CD4-positive, alpha-beta T cell treated with Interleukin-4 for 4 hours (primary cell): ENCODE measurements around the gene PNPT1.
"Not testable (repeated sequence)": the region's sequence is repeated elsewhere in the genome, so short reads cannot be mapped to it uniquely, and the experiment has no call there.

ENCODE experiments used
- DNase-seq: peaks from one replicate; pipeline ENCODE4 v3.0.0-alpha.2; 2020

The PNPT1 gene

GRCh38 chr2:55653255-55653654, 40.4 kb downstream of the PNPT1 start:
- DNase-seq: no peak

- no peak for DNase-seq
Measured at GRCh38 chr2:55649211-55649610, 44.4 kb downstream of the PNPT1 start.

GRCh38 chr2:55636831-55637230, 56.8 kb downstream of the PNPT1 start:
- DNase-seq: no peak

GRCh38 chr2:55628931-55629330, 64.7 kb downstream of the PNPT1 start:
- DNase-seq: no peak

- DNase-seq: no peak
Measured at GRCh38 chr2:55627915-55628314, 65.7 kb downstream of the PNPT1 start.

GRCh38 chr2:55621802-55622201, 71.8 kb downstream of the PNPT1 start:
- no peak for DNase-seq

- DNase-seq: peak; percentile 22
Measured at GRCh38 chr2:55620123-55620779, 73.4 kb downstream of the PNPT1 start.

GRCh38 chr2:55618275-55619055, 75.2 kb downstream of the PNPT1 start:
- DNase-seq: peak; percentile 55

- DNase-seq: no peak
Measured at GRCh38 chr2:55618025-55618274, 75.7 kb downstream of the PNPT1 start.

GRCh38 chr2:55617175-55618024, 76.2 kb downstream of the PNPT1 start, which contains the start of gene PPP4R3B:
PPP4R3B (minus strand) TSS chr2:55617622; CDS start chr2:55617285, 337 bp downstream.
- DNase-seq: peak; percentile 100

- DNase-seq: peak; percentile 57
Measured at GRCh38 chr2:55616551-55617174, 77.0 kb downstream of the PNPT1 start.

- no peak for DNase-seq
Measured at GRCh38 chr2:55611997-55612396, 81.6 kb downstream of the PNPT1 start.

- no peak for DNase-seq
Measured at GRCh38 chr2:55610954-55611743, 82.5 kb downstream of the PNPT1 start.

- no peak for DNase-seq
Measured at GRCh38 chr2:55609938-55610578, 83.6 kb downstream of the PNPT1 start.

- no peak for DNase-seq
Measured at GRCh38 chr2:55609193-55609794, 84.3 kb downstream of the PNPT1 start.

- DNase-seq: no peak
Measured at GRCh38 chr2:55607717-55608116, 85.9 kb downstream of the PNPT1 start.

- DNase-seq: no peak
Measured at GRCh38 chr2:55604027-55604565, 89.5 kb downstream of the PNPT1 start.

GRCh38 chr2:55601849-55602248, 91.8 kb downstream of the PNPT1 start:
- DNase-seq: no peak

- DNase-seq: no peak
Measured at GRCh38 chr2:55598056-55598795, 95.4 kb downstream of the PNPT1 start.

- not testable (repeated sequence) for DNase-seq
Measured at GRCh38 chr2:55596795-55597194, 96.8 kb downstream of the PNPT1 start.
